IMR-90 (cell line): ENCODE measurements around the gene TANK. TPM values are rescaled to one million over a fixed set of nuclear protein-coding genes. Genes with fewer than 3 reads are reported as not detected.

Experiments
- ATAC-seq: fragments of 200-7000 bp; cut with Tn5 transposase; 2 replicates; pipeline ENCODE4 v1.9.1; 2020; ENCODE audit warnings: low read depth, mild to moderate bottlenecking, moderate library complexity
- BruUV-seq: library from RNA; stranded (reverse); fragments of 400-500 nt; replicated peaks from 2 replicates; lab custom pipeline; 2021; lab: Mats Ljungman, UMichigan
- CTCF ChIA-PET: fragments of 300-600 bp; formaldehyde crosslinking; extraction: SDS; loops from one replicate; lab custom pipeline; 2021; ENCODE audit warnings: antibody characterized with exemption; lab: Yijun Ruan, JAX
- POLR2A ChIA-PET: fragments of 300-600 bp; sonication (Branson Sonifier 250); formaldehyde crosslinking; loops from one replicate; lab custom pipeline; 2022; ENCODE audit warnings: antibody characterized with exemption; ENCODE audit not compliant: unreplicated experiment; lab: Charles Lee
- DNase-seq: peaks from one replicate; pipeline ENCODE4 v3.0.0; 2013
- H2AFZ ChIP-seq: replicated peaks from 2 replicates; pipeline ENCODE3; 2013; ENCODE audit warnings: low read length, mild to moderate bottlenecking; ENCODE audit not compliant: poor library complexity
- H2AK5ac ChIP-seq: 2 replicates; pipeline ENCODE4 v1.6.1; 2013; ENCODE audit warnings: low read depth, low read length, inconsistent platforms
- H2AK9ac ChIP-seq: replicated peaks from 2 replicates; pipeline ENCODE3; 2013; ENCODE audit warnings: mild to moderate bottlenecking, low read depth, low read length, moderate library complexity; ENCODE audit not compliant: poor library complexity
- H2BK120ac ChIP-seq: 2 replicates; pipeline ENCODE4 v1.6.1; 2013; ENCODE audit warnings: low read depth, low read length, inconsistent platforms
- H2BK15ac ChIP-seq: 3 replicates; pipeline ENCODE4 v1.6.1; 2013; ENCODE audit warnings: low read depth, low read length, inconsistent platforms
- H2BK20ac ChIP-seq: 2 replicates; pipeline ENCODE4 v1.6.1; 2013; ENCODE audit warnings: low read depth, mild to moderate bottlenecking, inconsistent platforms, low read length, moderate library complexity
- H2BK5ac ChIP-seq: 2 replicates; pipeline ENCODE4 v1.6.1; 2013; ENCODE audit warnings: mild to moderate bottlenecking, low read depth, low read length, inconsistent platforms; ENCODE audit not compliant: poor library complexity, severe bottlenecking
- H3K14ac ChIP-seq: replicated peaks from 2 replicates; pipeline ENCODE4 v1.6.1; 2013; ENCODE audit warnings: low read depth, low read length, inconsistent platforms
- H3K18ac ChIP-seq: 2 replicates; pipeline ENCODE4 v1.6.1; 2013; ENCODE audit warnings: low read depth, low read length, control low read depth
- H3K23ac ChIP-seq: 2 replicates; pipeline ENCODE4 v1.6.1; 2013; ENCODE audit warnings: low read depth, low read length, inconsistent platforms
- H3K27ac ChIP-seq: 2 replicates; pipeline ENCODE4 v1.5.1; 2013; ENCODE audit warnings: mild to moderate bottlenecking, control low read depth, low read length; ENCODE audit not compliant: insufficient read depth
- H3K27me3 ChIP-seq: 2 replicates; pipeline ENCODE4 v1.6.1; 2013; ENCODE audit warnings: low read length; ENCODE audit not compliant: control insufficient read depth, insufficient read depth
- H3K36me3 ChIP-seq: 2 replicates; pipeline ENCODE4 v1.6.1; 2013; ENCODE audit warnings: low read length, mixed read lengths; ENCODE audit not compliant: control insufficient read depth, insufficient read depth
- H3K4ac ChIP-seq: 2 replicates; pipeline ENCODE4 v1.6.1; 2013; ENCODE audit warnings: low read depth, low read length, inconsistent platforms
- H3K4me1 ChIP-seq: 2 replicates; pipeline ENCODE4 v1.6.1; 2013; ENCODE audit warnings: low read length, mixed read lengths; ENCODE audit not compliant: control insufficient read depth, insufficient read depth
- H3K4me2 ChIP-seq: 2 replicates; pipeline ENCODE4 v1.6.1; 2013; ENCODE audit warnings: low read depth, mild to moderate bottlenecking, control low read depth, low read length, moderate library complexity
- H3K4me3 ChIP-seq: 2 replicates; pipeline ENCODE4 v1.5.1; 2013; ENCODE audit warnings: low read depth, mild to moderate bottlenecking, control low read depth, low read length, moderate library complexity; ENCODE audit not compliant: insufficient read depth
- H3K56ac ChIP-seq: 2 replicates; pipeline ENCODE4 v1.6.1; 2013; ENCODE audit warnings: low read length, inconsistent platforms; ENCODE audit not compliant: insufficient read depth; ENCODE audit errors: extremely low read depth
- H3K79me1 ChIP-seq, 2 experiments: 2 replicates each; pipeline ENCODE4 v1.6.1; 2013; ENCODE audit warnings: low read length in 2 of 2, inconsistent platforms in 1 of 2, low read depth in 1 of 2
- H3K9ac ChIP-seq: 2 replicates; pipeline ENCODE4 v1.6.1; 2013; ENCODE audit warnings: low read depth, low read length, control low read depth
- H3K9me1 ChIP-seq: 2 replicates; pipeline ENCODE4 v1.6.1; 2013; ENCODE audit warnings: low read length, inconsistent platforms; ENCODE audit not compliant: insufficient read depth
- H3K9me3 ChIP-seq: 2 replicates; pipeline ENCODE4 v1.6.1; 2013; ENCODE audit warnings: low read length; ENCODE audit not compliant: control insufficient read depth, insufficient read depth
- H4K20me1 ChIP-seq: 2 replicates; pipeline ENCODE4 v1.6.1; 2013; ENCODE audit warnings: low read length, inconsistent platforms; ENCODE audit not compliant: insufficient read depth
- H4K5ac ChIP-seq: 2 replicates; pipeline ENCODE4 v1.6.1; 2013; ENCODE audit warnings: mild to moderate bottlenecking, low read depth, low read length, control low read depth
- H4K8ac ChIP-seq, 2 experiments: 2 replicates each; pipeline ENCODE4 v1.6.1; 2013; ENCODE audit warnings: low read depth in 2 of 2, low read length in 2 of 2, control low read depth in 1 of 2, inconsistent platforms in 1 of 2
- H4K91ac ChIP-seq: 2 replicates; pipeline ENCODE4 v1.6.1; 2013; ENCODE audit warnings: low read depth, low read length, inconsistent platforms; ENCODE audit not compliant: insufficient read depth
- CHD1 ChIP-seq: IDR thresholded peaks from 2 replicates; pipeline ENCODE4 v1.6.1; 2012; ENCODE audit warnings: low read depth, low read length, improper control_type of control experiment
- FOS ChIP-seq: fragments of 150-350 bp; IDR thresholded peaks from 2 replicates; pipeline ENCODE4 v1.6.1; 2016; ENCODE audit warnings: low read depth, low read length
- MAFK ChIP-seq: IDR thresholded peaks from 2 replicates; pipeline ENCODE4 v1.6.1; 2012; ENCODE audit warnings: low read depth, low read length, improper control_type of control experiment
- MAZ ChIP-seq: IDR thresholded peaks from 2 replicates; pipeline ENCODE4 v1.6.1; 2012; ENCODE audit warnings: low read depth, mild to moderate bottlenecking, low read length, improper control_type of control experiment, moderate library complexity, borderline replicate concordance
- MXI1 ChIP-seq: IDR thresholded peaks from 2 replicates; pipeline ENCODE4 v1.6.1; 2012; ENCODE audit warnings: low read depth, mild to moderate bottlenecking, low read length, moderate library complexity, borderline replicate concordance
- POLR2A ChIP-seq: IDR thresholded peaks from 2 replicates; pipeline ENCODE4 v1.6.1; 2012; ENCODE audit warnings: mild to moderate bottlenecking, low read depth, low read length
- RAD21 ChIP-seq: IDR thresholded peaks from 2 replicates; pipeline ENCODE4 v1.6.1; 2012; ENCODE audit warnings: low read length, improper control_type of control experiment
- WGBS, 2 experiments: methylation state at CpG; one replicate each; pipeline versions ENCODE4 v1.1.5 to v1.1.7; 2013; ENCODE audit warnings: missing lambda C conversion rate in 2 of 2; ENCODE audit not compliant: insufficient read length in 1 of 2; ENCODE audit errors: extremely low coverage in 2 of 2; 5-methylcytosine and 5-hydroxymethylcytosine counted together
- dilution Hi-C: fragments of 300-500 bp; cut with HindIII; formaldehyde crosslinking; loops from one replicate; pipeline ENCODE4 v1.14.3; 2018; ENCODE audit warnings: low sequenced_read_pairs; ENCODE audit not compliant: unreplicated experiment
- in situ Hi-C: fragments of 300-500 bp; cut with MboI; formaldehyde crosslinking; loops from 3 replicates; pipeline ENCODE4 v1.14.3; 2019; ENCODE audit warnings: low sequenced_read_pairs, inconsistent platforms, mixed read lengths
- intact Hi-C: fragments of 100-400 bp; cut with micrococcal nuclease; formaldehyde crosslinking; loops from 2 replicates; pipeline ENCODE4 v1.10.0; 2022
- polyA plus RNA-seq, 3 experiments: library from polyadenylated mRNA; depleted of rRNA; stranded (reverse); fragments of >200 nt; gene quantifications; 2 replicates each; pipeline ENCODE4 v1.2.3, GENCODE V29; 2012; ENCODE audit warnings: low replicate concordance in 1 of 3
- total RNA-seq: library from RNA; depleted of rRNA; stranded (reverse); fragments of >200 nt; gene quantifications from 2 replicates; pipeline ENCODE4 v1.2.3, GENCODE V29; 2012
- TF ChIP-seq, protein P1 (sequence below): fragments of 150-350 bp; IDR thresholded peaks from 2 replicates; pipeline ENCODE4 v1.6.1; 2017; ENCODE audit warnings: mild to moderate bottlenecking, antibody characterized with exemption, low read length, low read depth
- TF ChIP-seq, protein P2 (sequence below): conservative IDR thresholded peaks from 2 replicates; pipeline ENCODE4 v1.5.1; 2012; ENCODE audit warnings: mild to moderate bottlenecking, low read depth, low read length, improper control_type of control experiment

Gene TANK
- total and polyA plus RNA-seq, 2 of the 4 experiments (the other 2 are of a cell fraction), result 25.4 to 41.9 TPM

DNA sequence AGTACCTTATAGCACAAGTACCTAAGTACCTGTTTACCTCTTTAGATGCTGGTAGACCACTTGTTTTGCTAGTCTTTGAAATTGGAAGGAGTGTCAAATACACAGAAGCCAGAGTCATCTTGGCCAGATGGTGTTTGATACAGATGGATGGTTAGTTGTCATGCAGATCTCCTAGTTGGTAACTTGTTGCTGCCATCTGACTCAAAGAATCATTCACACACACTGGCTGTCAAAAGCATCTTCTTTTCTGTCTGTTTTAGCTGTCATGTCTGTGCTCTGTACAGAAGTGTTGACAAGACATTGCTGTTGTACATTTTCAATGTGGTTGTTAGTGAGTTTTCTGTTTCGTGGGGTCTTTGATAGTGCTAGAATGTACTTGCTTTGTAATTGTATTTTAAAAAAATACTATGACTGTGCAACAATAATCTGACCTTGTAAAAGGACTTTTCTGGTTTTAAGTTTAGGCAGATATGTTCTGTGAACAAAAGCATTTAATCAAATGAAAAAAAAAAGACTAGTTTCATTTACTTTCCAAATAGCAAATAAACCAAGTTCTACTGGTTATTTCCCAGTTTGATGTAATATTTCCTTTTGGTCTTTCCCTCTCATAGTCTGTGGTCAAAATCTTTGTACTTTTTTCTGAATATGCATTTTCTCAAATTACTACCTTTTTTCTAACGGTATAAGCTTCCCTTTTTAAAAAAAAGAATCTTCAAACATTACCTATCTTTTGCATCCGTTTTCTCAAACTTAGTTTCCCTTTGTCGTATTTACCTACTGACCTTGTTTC, 39.9 kb downstream of the TANK start:
- WGBS, 2 experiments, result no CpG with 5 or more reads among the region's 4 CpGs
- no peak overlapping the region for H4K5ac ChIP-seq
- POLR2A ChIA-PET, result no interaction called here
- TF ChIP-seq, protein P1, sequence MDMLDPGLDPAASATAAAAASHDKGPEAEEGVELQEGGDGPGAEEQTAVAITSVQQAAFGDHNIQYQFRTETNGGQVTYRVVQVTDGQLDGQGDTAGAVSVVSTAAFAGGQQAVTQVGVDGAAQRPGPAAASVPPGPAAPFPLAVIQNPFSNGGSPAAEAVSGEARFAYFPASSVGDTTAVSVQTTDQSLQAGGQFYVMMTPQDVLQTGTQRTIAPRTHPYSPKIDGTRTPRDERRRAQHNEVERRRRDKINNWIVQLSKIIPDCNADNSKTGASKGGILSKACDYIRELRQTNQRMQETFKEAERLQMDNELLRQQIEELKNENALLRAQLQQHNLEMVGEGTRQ, result no peak
- TF ChIP-seq MAZ, result no peak
- TF ChIP-seq, protein P2, sequence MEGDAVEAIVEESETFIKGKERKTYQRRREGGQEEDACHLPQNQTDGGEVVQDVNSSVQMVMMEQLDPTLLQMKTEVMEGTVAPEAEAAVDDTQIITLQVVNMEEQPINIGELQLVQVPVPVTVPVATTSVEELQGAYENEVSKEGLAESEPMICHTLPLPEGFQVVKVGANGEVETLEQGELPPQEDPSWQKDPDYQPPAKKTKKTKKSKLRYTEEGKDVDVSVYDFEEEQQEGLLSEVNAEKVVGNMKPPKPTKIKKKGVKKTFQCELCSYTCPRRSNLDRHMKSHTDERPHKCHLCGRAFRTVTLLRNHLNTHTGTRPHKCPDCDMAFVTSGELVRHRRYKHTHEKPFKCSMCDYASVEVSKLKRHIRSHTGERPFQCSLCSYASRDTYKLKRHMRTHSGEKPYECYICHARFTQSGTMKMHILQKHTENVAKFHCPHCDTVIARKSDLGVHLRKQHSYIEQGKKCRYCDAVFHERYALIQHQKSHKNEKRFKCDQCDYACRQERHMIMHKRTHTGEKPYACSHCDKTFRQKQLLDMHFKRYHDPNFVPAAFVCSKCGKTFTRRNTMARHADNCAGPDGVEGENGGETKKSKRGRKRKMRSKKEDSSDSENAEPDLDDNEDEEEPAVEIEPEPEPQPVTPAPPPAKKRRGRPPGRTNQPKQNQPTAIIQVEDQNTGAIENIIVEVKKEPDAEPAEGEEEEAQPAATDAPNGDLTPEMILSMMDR, result no peak
- TF ChIP-seq RAD21, result no peak
- TF ChIP-seq CHD1, result no peak
- no peak for TF ChIP-seq MAFK
- TF ChIP-seq FOS, result no peak
- no peak for TF ChIP-seq MXI1
- TF ChIP-seq POLR2A, result no peak
- no peak for ATAC-seq
- no peak overlapping the region for H3K56ac ChIP-seq
- H3K14ac ChIP-seq, result 0 out of 2 replicates have a peak overlapping the region, but pooled peaks have one; percentile 49
- H2AK9ac ChIP-seq, result no peak overlapping the region
- CTCF ChIA-PET, result interaction anchor here (0.6 to 1.1 kb wide), 2 partner anchors 24 to 25 kb away, joined by 3 to 6 read pairs; no protein-coding TSS in a partner anchor
- H2BK5ac ChIP-seq, result no peak overlapping the region
- H3K36me3 ChIP-seq, result peaks cover 10% of the 10 kb centered on the region
- no TSS peak for BruUV-seq
- 0 out of 4 replicates have a peak overlapping the region, but pooled peaks of 1 of the 2 experiments have one; percentile 47 for H4K8ac ChIP-seq
- no peak overlapping the region for H2BK15ac ChIP-seq
- no peak overlapping the region for H3K4ac ChIP-seq
- H4K91ac ChIP-seq, result no peak overlapping the region
- H3K18ac ChIP-seq, result no peak overlapping the region
- in situ Hi-C loops (no loop called here), dilution Hi-C loops (no loop called here), intact Hi-C loops (no loop called here)
- H3K79me1 ChIP-seq, result peaks cover 25 to 26% of the 10 kb centered on the region in 2 experiments
- H3K27ac ChIP-seq, result no peak overlapping the region
- no peak overlapping the region for H3K4me3 ChIP-seq
- no peak overlapping the region for H2AK5ac ChIP-seq
- no peak overlapping the region for H3K9ac ChIP-seq
- no peaks in the 10 kb centered on the region for H3K4me1 ChIP-seq
- H2AFZ ChIP-seq, result no peak overlapping the region
- H3K9me3 ChIP-seq, result peaks cover 2% of the 10 kb centered on the region
- no peaks in the 10 kb centered on the region for H3K9me1 ChIP-seq
- peak overlapping the region; percentile 78; the same call in 1 of the 2 replicates for H3K23ac ChIP-seq
- peaks cover 7% of the 10 kb centered on the region for H4K20me1 ChIP-seq
- DNase-seq, result no peak
- no peak overlapping the region for H2BK120ac ChIP-seq
- H3K27me3 ChIP-seq, result no peaks in the 10 kb centered on the region
- no peak overlapping the region for H3K4me2 ChIP-seq
- no peak overlapping the region for H2BK20ac ChIP-seq
